Body of pancreas (tissue), 4 donors: ENCODE measurements around the gene CTIF.
A peak's percentile ranks its signal among the peaks of the same experiment; 100 is the strongest.

ENCODE experiments used
- CTCF ChIP-seq, 7 experiments: fragments of 450-650 bp in 4 of 7; fragments of 200-600 bp in 3 of 7; sonication (generic) in 3 of 7; IDR thresholded peaks; one replicate each; pipeline ENCODE4 v1.5.1; 2016 to 2019; ENCODE audit warnings: antibody characterized with exemption in 7 of 7
- POLR2A ChIP-seq, 3 donors: fragments of 450-650 bp; IDR thresholded peaks; one replicate each; pipeline ENCODE4 v1.6.1; 2016; ENCODE audit warnings: antibody characterized with exemption in 3 of 3, mild to moderate bottlenecking in 2 of 3

- peak in 1 of 3 donors; percentile 13 for TF ChIP-seq POLR2A (IDR thresholded peaks at IDR 0.05)
- TF ChIP-seq CTCF (IDR thresholded peaks at IDR 0.05), result no peak
Observed at GRCh38 chr18:48902023-48902855, 363.4 kb downstream of the CTIF start.
